Peyer's patch (tissue), 4 donors: Measurements from ENCODE around the gene OR10A5. TPM values are rescaled to one million over a fixed set of nuclear protein-coding genes. Genes with fewer than 3 reads are reported as not detected.

ENCODE experiments used
- DNase-seq, 3 donors: peaks; one replicate each; pipeline ENCODE4 v3.0.0-alpha.2; 2017 to 2019
- H3K27ac ChIP-seq, 4 donors: fragments of 200-600 bp; sonication (generic); one replicate each; pipeline ENCODE4 v1.5.1; 2016 to 2019
- H3K27me3 ChIP-seq, 2 donors: fragments of 200-600 bp; sonication (generic); one replicate each; pipeline ENCODE4 v1.5.1; 2019
- H3K36me3 ChIP-seq, 3 donors: fragments of 200-600 bp; sonication (generic); one replicate each; pipeline ENCODE4 v1.5.1; 2016 to 2019
- H3K4me1 ChIP-seq, 4 donors: fragments of 200-600 bp; sonication (generic); one replicate each; pipeline ENCODE4 v1.5.1; 2016 to 2019
- H3K4me3 ChIP-seq, 4 donors: fragments of 200-600 bp; sonication (generic); 1 replicate in 3 of 4; 2 replicates in 1 of 4; pipeline ENCODE4 v1.5.1; 2016 to 2019; ENCODE audit warnings: mild to moderate bottlenecking in 1 of 4
- H3K9me3 ChIP-seq, 4 donors: fragments of 200-600 bp; sonication (generic); one replicate each; pipeline ENCODE4 v1.5.1; 2016 to 2019; ENCODE audit warnings: mild to moderate bottlenecking in 1 of 4
- POLR2A ChIP-seq, 2 donors: fragments of 450-650 bp; IDR thresholded peaks; one replicate each; pipeline ENCODE4 v1.5.1; 2017; ENCODE audit warnings: antibody characterized with exemption in 2 of 2, mild to moderate bottlenecking in 2 of 2, moderate library complexity in 2 of 2
- total RNA-seq, 4 donors: library from RNA; depleted of rRNA; stranded (reverse); fragments of >200 nt; gene quantifications; one replicate each; pipeline ENCODE4 v1.1.0, GENCODE V29; 2016
- TF ChIP-seq, protein P1 (sequence below), 6 experiments: fragments of 450-650 bp in 4 of 6; fragments of 200-600 bp in 2 of 6; sonication (generic) in 1 of 6; IDR thresholded peaks; one replicate each; pipeline ENCODE4 v1.5.1; 2017 to 2019; ENCODE audit warnings: antibody characterized with exemption in 6 of 6, mild to moderate bottlenecking in 3 of 6, moderate library complexity in 1 of 6

Gene OR10A5
- total RNA-seq, 4 donors from 2014 or later = not detected

- Histone ChIP-seq H3K36me3 (no peaks in the 10 kb centered on the region), H3K27me3 (no peaks in the 10 kb centered on the region), H3K4me1 (no peaks in the 10 kb centered on the region), H3K9me3 (no peaks in the 10 kb centered on the region), H3K27ac (no peak overlapping the region), H3K4me3 (no peak overlapping the region)
- no peak for DNase-seq
- TF ChIP-seq POLR2A (IDR thresholded peaks at IDR 0.05) = no peak
- TF ChIP-seq, protein P1, sequence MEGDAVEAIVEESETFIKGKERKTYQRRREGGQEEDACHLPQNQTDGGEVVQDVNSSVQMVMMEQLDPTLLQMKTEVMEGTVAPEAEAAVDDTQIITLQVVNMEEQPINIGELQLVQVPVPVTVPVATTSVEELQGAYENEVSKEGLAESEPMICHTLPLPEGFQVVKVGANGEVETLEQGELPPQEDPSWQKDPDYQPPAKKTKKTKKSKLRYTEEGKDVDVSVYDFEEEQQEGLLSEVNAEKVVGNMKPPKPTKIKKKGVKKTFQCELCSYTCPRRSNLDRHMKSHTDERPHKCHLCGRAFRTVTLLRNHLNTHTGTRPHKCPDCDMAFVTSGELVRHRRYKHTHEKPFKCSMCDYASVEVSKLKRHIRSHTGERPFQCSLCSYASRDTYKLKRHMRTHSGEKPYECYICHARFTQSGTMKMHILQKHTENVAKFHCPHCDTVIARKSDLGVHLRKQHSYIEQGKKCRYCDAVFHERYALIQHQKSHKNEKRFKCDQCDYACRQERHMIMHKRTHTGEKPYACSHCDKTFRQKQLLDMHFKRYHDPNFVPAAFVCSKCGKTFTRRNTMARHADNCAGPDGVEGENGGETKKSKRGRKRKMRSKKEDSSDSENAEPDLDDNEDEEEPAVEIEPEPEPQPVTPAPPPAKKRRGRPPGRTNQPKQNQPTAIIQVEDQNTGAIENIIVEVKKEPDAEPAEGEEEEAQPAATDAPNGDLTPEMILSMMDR (IDR thresholded peaks at IDR 0.05) = no peak
These were observed 44.4 kb downstream of the OR10A5 start for GRCh38 chr11:6889835-6890234.

- Histone ChIP-seq H3K27me3 (no peaks in the 10 kb centered on the region), H3K27ac (no peak within 1 kb of the TSS), H3K36me3 (no peaks in the 10 kb centered on the region), H3K9me3 (no peaks in the 10 kb centered on the region), H3K4me3 (no peak within 1 kb of the TSS), H3K4me1 (no peaks in the 10 kb centered on the region)
- TF ChIP-seq POLR2A (IDR thresholded peaks at IDR 0.05) = no peak
- TF ChIP-seq, protein P1 (IDR thresholded peaks at IDR 0.05) = no peak
- DNase-seq = no peak
These were observed 46.9 kb downstream of the OR10A5 start, which contains the start of gene OR2D2 for GRCh38 chr11:6892400-6892799. Gene OR2D2 (minus strand): TSS chr11:6892500. CDS start chr11:6892500, 0 bp downstream.

DNA sequence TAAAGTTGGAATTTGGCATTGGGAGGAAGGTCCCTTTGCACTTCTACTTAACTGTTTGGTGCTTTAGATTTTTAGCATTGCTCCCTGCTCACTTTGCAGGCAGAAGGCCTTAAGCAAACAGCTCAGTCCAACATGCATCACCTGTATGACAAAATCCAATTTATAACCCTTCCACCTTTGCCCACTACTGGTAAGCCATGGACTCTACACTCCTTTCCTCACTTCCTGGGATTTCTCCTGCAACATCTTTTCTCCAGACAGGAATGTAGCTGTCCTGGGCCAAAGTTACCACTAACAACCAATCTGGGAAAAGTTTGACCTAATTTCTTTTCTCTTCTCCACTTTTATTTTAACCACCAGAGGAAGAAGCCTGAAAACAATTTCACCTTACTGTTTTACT, 48.6 kb downstream of the OR10A5 start:
- TF ChIP-seq POLR2A (IDR thresholded peaks at IDR 0.05) = no peak
- TF ChIP-seq, protein P1 (IDR thresholded peaks at IDR 0.05) = no peak
- Histone ChIP-seq H3K36me3 (no peaks in the 10 kb centered on the region), H3K27me3 (no peaks in the 10 kb centered on the region), H3K4me1 (no peaks in the 10 kb centered on the region), H3K4me3 (no peak overlapping the region), H3K27ac (no peak overlapping the region), H3K9me3 (no peaks in the 10 kb centered on the region)
- DNase-seq = no peak

DNA sequence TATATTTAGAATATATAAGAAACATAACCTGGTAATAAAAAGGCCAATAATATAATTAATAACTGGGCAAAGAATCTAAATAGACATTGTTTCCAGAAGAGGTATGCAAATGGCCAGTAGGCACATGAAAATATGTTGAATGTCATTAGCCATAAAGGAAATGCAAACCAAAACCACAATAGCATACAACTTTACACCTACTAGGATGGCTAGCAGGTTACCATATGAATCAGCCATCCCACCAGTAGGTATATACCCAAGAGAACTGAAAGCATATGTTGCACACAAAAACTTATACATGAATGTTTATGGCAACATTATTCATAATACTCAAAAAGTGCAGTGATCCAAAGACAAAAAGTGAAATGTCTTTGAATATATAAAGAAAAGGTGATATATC, 49.5 kb downstream of the OR10A5 start:
- no peak for DNase-seq
- Histone ChIP-seq H3K27me3 (no peaks in the 10 kb centered on the region), H3K4me1 (no peaks in the 10 kb centered on the region), H3K36me3 (no peaks in the 10 kb centered on the region), H3K9me3 (no peaks in the 10 kb centered on the region), H3K4me3 (no peak overlapping the region), H3K27ac (no peak overlapping the region)
- TF ChIP-seq, protein P1 (IDR thresholded peaks at IDR 0.05) = no peak
- TF ChIP-seq POLR2A (IDR thresholded peaks at IDR 0.05) = no peak

Other genes starting within 250 kb of the OR10A5 start
- 10 to 100 TPM; 11.4 to 28.9 (median 17.5) TPM for gene RRP8, start 242.1 kb upstream of the OR10A5 start, total RNA-seq
- gene ILK, start 241.9 kb upstream of the OR10A5 start, total RNA-seq = 100 to 1,000 TPM in 2 of 4 donors, 10 to 100 TPM in 2; 81.1 to 121 (median 97.3) TPM
- 10 to 100 TPM; 55.9 to 90.8 (median 74.5) TPM for gene TAF10, start 233.5 kb upstream of the OR10A5 start, total RNA-seq
- gene TPP1, start 226.3 kb upstream of the OR10A5 start, total RNA-seq = 100 to 1,000 TPM in 3 of 4 donors, 10 to 100 TPM in 1; 79.2 to 232 (median 134) TPM
- 10 to 100 TPM in 2 of 4 donors, 1 to 10 TPM in 2; 2.8 to 12.4 (median 9.7) TPM for gene DCHS1, start 189.9 kb upstream of the OR10A5 start, total RNA-seq
- gene MRPL17, start 162.3 kb upstream of the OR10A5 start, total RNA-seq = 10 to 100 TPM in 3 of 4 donors, 1 to 10 TPM in 1; 6.1 to 20.8 (median 16.6) TPM
- 1 to 10 TPM in 1 of 4 donors, under 1 TPM in 2, not detected in 1; 0.18 to 1.2 (median 0.85) TPM for gene OR2AG2, start 73.7 kb upstream of the OR10A5 start, total RNA-seq
- not detected for gene OR2AG1, start 62.7 kb upstream of the OR10A5 start, total RNA-seq
- gene OR6A2, start 46.0 kb upstream of the OR10A5 start, total RNA-seq = under 1 TPM in 2 of 4 donors, not detected in 2; 0.40 to 0.70 TPM
- not detected for gene OR10A2, start 17.4 kb downstream of the OR10A5 start, total RNA-seq
- gene OR10A4, start 30.9 kb downstream of the OR10A5 start, total RNA-seq = not detected
- gene OR2D2, start 46.8 kb downstream of the OR10A5 start, total RNA-seq = 1 to 10 TPM in 1 of 4 donors, under 1 TPM in 1, not detected in 2; 0.80 to 2.0 TPM
- gene OR2D3, start 75.3 kb downstream of the OR10A5 start, total RNA-seq = not detected
- gene ZNF215, start 80.7 kb downstream of the OR10A5 start, total RNA-seq = 10 to 100 TPM in 2 of 4 donors, 1 to 10 TPM in 2; 5.1 to 19.8 (median 10.4) TPM
- 1 to 10 TPM in 3 of 4 donors, under 1 TPM in 1; 0.76 to 3.3 (median 1.7) TPM for gene ZNF214, start 174.7 kb downstream of the OR10A5 start, total RNA-seq
- 1 to 10 TPM in 1 of 4 donors, under 1 TPM in 1, not detected in 2; 0.27 to 1.7 TPM for gene NLRP14, start 174.8 kb downstream of the OR10A5 start, total RNA-seq
- gene RBMXL2, start 243.3 kb downstream of the OR10A5 start, total RNA-seq = not detected